ENCODE data around the gene SGK1.
"Not testable (repeated sequence)": the region's sequence is repeated elsewhere in the genome, so short reads cannot be mapped to it uniquely, and the experiment has no call there.

SGK1 gene

DNA sequence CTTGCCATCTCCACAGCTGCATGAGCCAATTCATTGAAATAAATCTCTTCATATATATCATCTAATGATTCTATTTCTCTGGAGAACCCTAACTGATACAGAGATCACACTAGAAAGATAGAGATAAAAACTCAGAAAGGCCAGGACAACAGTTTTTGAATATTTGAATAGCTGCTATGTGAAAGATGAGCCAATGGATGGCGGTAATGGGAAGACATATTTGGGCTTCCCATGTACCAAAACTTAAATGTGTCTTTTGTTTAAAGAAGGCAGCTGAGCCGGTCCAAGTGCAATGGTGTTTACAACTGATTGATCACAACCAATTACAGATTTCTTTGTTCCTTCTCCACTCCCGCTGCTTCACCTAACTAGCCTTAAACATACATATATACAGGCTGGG is 35.1 kb downstream of the SGK1 start:
- TF ChIP-seq, protein P1, sequence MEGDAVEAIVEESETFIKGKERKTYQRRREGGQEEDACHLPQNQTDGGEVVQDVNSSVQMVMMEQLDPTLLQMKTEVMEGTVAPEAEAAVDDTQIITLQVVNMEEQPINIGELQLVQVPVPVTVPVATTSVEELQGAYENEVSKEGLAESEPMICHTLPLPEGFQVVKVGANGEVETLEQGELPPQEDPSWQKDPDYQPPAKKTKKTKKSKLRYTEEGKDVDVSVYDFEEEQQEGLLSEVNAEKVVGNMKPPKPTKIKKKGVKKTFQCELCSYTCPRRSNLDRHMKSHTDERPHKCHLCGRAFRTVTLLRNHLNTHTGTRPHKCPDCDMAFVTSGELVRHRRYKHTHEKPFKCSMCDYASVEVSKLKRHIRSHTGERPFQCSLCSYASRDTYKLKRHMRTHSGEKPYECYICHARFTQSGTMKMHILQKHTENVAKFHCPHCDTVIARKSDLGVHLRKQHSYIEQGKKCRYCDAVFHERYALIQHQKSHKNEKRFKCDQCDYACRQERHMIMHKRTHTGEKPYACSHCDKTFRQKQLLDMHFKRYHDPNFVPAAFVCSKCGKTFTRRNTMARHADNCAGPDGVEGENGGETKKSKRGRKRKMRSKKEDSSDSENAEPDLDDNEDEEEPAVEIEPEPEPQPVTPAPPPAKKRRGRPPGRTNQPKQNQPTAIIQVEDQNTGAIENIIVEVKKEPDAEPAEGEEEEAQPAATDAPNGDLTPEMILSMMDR (conservative IDR thresholded peaks at IDR 0.05; ENCODE audit: low read depth, low read length) = no peak
- peaks cover 34% of the 10 kb centered on the region for H3K4me1 ChIP-seq (ENCODE audit: low read depth, poor library complexity, severe bottlenecking)
- no peak overlapping the region for H3K4me2 ChIP-seq
- no peaks in the 10 kb centered on the region for H3K27me3 ChIP-seq (ENCODE audit: insufficient read depth, low read depth)
- no peak overlapping the region for H3K9ac ChIP-seq
- no peak overlapping the region for H2AFZ ChIP-seq (ENCODE audit: low read depth)
- H3K36me3 ChIP-seq (ENCODE audit: insufficient read depth) = no peaks in the 10 kb centered on the region
- no peak overlapping the region for H3K27ac ChIP-seq
- no peak overlapping the region for H3K4me3 ChIP-seq (IDR thresholded peaks at IDR 0.05; ENCODE audit: insufficient read depth, low read depth, low read length)
- no peaks in the 10 kb centered on the region for H4K20me1 ChIP-seq (ENCODE audit: insufficient read depth)
- no peaks in the 10 kb centered on the region for H3K79me2 ChIP-seq (ENCODE audit: insufficient read depth, low read depth)

DNA sequence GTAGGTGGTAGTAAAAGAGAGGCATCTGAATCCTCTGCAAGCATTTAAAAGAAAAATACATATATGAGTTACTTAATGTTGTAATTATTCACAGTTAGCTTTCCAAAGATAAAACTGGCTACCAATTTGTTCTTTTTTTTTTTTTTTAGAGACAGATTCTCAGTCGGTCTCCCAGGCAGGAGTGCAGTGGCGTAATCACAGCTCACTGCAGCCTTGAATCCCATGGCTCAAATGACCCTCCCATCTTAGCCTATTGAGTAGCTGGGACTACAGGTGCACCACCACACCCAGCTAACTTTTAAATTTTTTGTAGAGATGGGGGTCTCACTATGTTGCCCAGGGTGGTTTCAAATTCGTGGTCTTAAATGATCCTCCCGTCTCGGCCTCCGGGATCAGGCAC is 36.5 kb downstream of the SGK1 start:
- no peaks in the 10 kb centered on the region for H3K79me2 ChIP-seq (ENCODE audit: insufficient read depth, low read depth)
- H3K27ac ChIP-seq = no peak overlapping the region
- no peak overlapping the region for H3K4me3 ChIP-seq (IDR thresholded peaks at IDR 0.05; ENCODE audit: insufficient read depth, low read depth, low read length)
- H2AFZ ChIP-seq (ENCODE audit: low read depth) = no peak overlapping the region
- no peak overlapping the region for H3K9ac ChIP-seq
- TF ChIP-seq, protein P1 (conservative IDR thresholded peaks at IDR 0.05; ENCODE audit: low read depth, low read length) = no peak
- H3K4me1 ChIP-seq (ENCODE audit: low read depth, poor library complexity, severe bottlenecking) = peaks cover 35% of the 10 kb centered on the region
- no peaks in the 10 kb centered on the region for H3K36me3 ChIP-seq (ENCODE audit: insufficient read depth)
- H4K20me1 ChIP-seq (ENCODE audit: insufficient read depth) = no peaks in the 10 kb centered on the region
- H3K27me3 ChIP-seq (ENCODE audit: insufficient read depth, low read depth) = no peaks in the 10 kb centered on the region
- H3K4me2 ChIP-seq = no peak overlapping the region

DNA sequence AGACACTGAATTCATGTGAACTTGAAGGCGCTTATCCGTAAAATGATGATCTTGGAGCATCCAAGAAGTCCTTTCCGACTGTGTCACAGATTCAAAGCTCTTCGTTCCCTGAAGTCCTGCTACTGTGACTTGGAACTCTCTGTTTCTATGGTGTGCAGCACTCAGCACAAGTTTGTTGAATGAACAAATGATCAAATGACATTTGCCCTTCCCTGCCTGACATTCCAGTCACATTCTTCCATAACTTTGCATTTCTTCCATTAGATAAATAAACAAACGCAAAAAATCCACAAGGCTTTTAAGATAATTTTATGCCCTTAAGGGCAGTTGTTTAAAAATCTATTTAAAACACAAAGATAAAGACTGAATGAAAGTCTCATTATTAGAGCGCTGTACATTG is 39.9 kb downstream of the SGK1 start:
- no peak overlapping the region; the same call in 1 of the 2 replicates for H3K9ac ChIP-seq
- H3K27ac ChIP-seq = peak overlapping the region; percentile 95
- H3K79me2 ChIP-seq (ENCODE audit: insufficient read depth, low read depth) = no peaks in the 10 kb centered on the region
- H3K4me1 ChIP-seq (ENCODE audit: low read depth, poor library complexity, severe bottlenecking) = peaks cover 48% of the 10 kb centered on the region
- no peaks in the 10 kb centered on the region for H4K20me1 ChIP-seq (ENCODE audit: insufficient read depth)
- no peaks in the 10 kb centered on the region for H3K36me3 ChIP-seq (ENCODE audit: insufficient read depth)
- peak overlapping the region; percentile 83; the same call in 1 of the 2 replicates for H2AFZ ChIP-seq (ENCODE audit: low read depth)
- no peaks in the 10 kb centered on the region for H3K27me3 ChIP-seq (ENCODE audit: insufficient read depth, low read depth)
- TF ChIP-seq, protein P1 (conservative IDR thresholded peaks at IDR 0.05; ENCODE audit: low read depth, low read length) = no peak
- H3K4me2 ChIP-seq = peak overlapping the region; percentile 97
- H3K4me3 ChIP-seq (IDR thresholded peaks at IDR 0.05; ENCODE audit: insufficient read depth, low read depth, low read length) = no peak overlapping the region

DNA sequence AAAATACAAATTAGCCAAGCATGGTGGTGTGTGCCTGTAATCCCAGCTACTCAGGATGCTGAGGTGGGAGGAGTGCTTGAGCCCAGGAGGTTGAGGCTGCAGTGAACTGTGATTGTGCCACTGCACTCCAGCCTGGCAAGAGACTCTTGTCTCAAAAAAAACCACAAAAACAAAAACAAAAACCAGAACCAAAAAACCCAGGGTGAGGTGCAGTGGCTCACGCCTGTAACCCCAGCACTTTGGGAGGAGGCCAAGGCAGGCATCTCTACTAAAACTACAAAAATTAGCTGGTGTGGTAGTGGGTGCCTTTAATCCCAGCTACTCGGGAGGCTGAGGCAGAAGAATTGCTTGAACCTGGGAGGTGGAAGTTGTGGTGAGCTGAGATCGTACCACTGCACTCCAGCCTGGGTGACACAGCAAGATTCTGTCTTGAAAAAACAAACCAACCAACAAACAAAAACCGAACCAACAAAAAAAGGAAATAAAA is 41.0 kb downstream of the SGK1 start:
- Histone ChIP-seq H3K27ac (peak overlapping the region; percentile 95), H3K4me2 (peak overlapping the region; percentile 97), H3K4me1 (ENCODE audit: low read depth, poor library complexity, severe bottlenecking) (peaks cover 48% of the 10 kb centered on the region), H2AFZ (ENCODE audit: low read depth) (peak overlapping the region; percentile 83), H3K9ac (peak overlapping the region; percentile 70)
- not testable (repeated sequence) for H3K79me2 ChIP-seq (ENCODE audit: insufficient read depth, low read depth); H4K20me1 ChIP-seq (ENCODE audit: insufficient read depth); H3K4me3 ChIP-seq (IDR thresholded peaks at IDR 0.05; ENCODE audit: insufficient read depth, low read depth, low read length); H3K36me3 ChIP-seq (ENCODE audit: insufficient read depth); H3K27me3 ChIP-seq (ENCODE audit: insufficient read depth, low read depth)

- Histone ChIP-seq H3K9ac (no peak overlapping the region), H4K20me1 (ENCODE audit: insufficient read depth) (no peaks in the 10 kb centered on the region), H3K4me2 (no peak overlapping the region), H3K27me3 (ENCODE audit: insufficient read depth, low read depth) (no peaks in the 10 kb centered on the region), H3K4me1 (ENCODE audit: low read depth, poor library complexity, severe bottlenecking) (peaks cover 30% of the 10 kb centered on the region), H2AFZ (ENCODE audit: low read depth) (no peak overlapping the region), H3K79me2 (ENCODE audit: insufficient read depth, low read depth) (no peaks in the 10 kb centered on the region), H3K27ac (no peak overlapping the region), H3K36me3 (ENCODE audit: insufficient read depth) (no peaks in the 10 kb centered on the region), H3K4me3 (IDR thresholded peaks at IDR 0.05; ENCODE audit: insufficient read depth, low read depth, low read length) (no peak overlapping the region)
- TF ChIP-seq, protein P1 (conservative IDR thresholded peaks at IDR 0.05; ENCODE audit: low read depth, low read length) = no peak
Observed at GRCh38 chr6:134272374-134272773, 45.5 kb downstream of the SGK1 start.

All from KMS-11 (cell line).